HK-2 (cell line): Measurements from ENCODE around the gene RPUSD1.
"Not testable (repeated sequence)": the region's sequence is repeated elsewhere in the genome, so short reads cannot be mapped to it uniquely, and the experiment has no call there.

Experiments used
- DNase-seq: peaks from one replicate; pipeline ENCODE4 v3.0.0-alpha.2; 2018; ENCODE audit not compliant: unreplicated experiment

The RPUSD1 gene, protein sequence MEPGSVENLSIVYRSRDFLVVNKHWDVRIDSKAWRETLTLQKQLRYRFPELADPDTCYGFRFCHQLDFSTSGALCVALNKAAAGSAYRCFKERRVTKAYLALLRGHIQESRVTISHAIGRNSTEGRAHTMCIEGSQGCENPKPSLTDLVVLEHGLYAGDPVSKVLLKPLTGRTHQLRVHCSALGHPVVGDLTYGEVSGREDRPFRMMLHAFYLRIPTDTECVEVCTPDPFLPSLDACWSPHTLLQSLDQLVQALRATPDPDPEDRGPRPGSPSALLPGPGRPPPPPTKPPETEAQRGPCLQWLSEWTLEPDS

DNA sequence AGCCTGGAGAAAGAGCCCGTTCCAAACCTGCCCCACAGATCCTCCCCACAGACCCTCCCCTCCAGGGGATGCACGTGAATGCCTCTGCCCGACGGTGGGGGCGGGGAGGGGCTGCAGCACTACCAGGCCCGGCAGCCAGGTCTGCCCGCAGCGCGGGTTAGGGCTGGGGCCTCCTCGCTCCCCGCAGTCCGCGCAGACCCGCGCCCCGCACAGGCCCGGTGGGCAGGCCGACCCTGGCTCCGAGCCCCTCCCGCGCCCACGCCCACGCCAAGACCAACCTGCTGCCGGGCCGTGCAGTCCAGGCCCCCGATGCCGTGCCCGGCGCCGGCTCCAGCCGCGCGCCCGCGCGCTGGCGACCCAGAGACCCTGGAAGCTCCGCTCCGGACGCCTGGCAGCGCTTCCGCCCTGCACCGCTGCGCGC lies at the start of gene RPUSD1:
Gene RPUSD1 (minus strand): TSS at position 404 of the 421 bp plus-strand sequence. CDS start 644 bp downstream, outside the sequence.
- no peak for DNase-seq

GRCh38 chr16:836822-837221 lies 48.6 kb upstream of the RPUSD1 start:
- DNase-seq, result not testable (repeated sequence)

- no peak for DNase-seq
Measured at GRCh38 chr16:836221-836620, 48.0 kb upstream of the RPUSD1 start.

DNA sequence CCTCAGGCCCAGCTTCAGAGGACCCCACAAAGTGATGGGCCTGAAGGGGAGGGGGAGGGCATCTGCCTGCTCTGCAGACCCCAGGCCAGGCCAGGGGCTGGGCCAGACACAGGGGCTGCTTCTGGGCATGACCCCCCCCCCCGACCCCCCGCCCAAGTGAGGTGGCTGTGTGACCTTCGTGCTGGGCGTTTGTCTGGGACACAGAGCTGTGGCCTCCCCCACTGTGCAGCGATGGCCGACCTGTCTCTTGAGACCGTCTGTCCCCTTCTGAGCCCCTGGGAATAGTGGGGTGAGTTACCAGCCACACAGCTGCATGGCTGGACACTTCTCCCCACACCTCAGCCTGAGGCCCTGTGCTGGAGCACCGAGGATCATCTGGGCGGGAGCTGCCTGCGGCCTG lies 47.2 kb upstream of the RPUSD1 start:
- no peak for DNase-seq

DNA sequence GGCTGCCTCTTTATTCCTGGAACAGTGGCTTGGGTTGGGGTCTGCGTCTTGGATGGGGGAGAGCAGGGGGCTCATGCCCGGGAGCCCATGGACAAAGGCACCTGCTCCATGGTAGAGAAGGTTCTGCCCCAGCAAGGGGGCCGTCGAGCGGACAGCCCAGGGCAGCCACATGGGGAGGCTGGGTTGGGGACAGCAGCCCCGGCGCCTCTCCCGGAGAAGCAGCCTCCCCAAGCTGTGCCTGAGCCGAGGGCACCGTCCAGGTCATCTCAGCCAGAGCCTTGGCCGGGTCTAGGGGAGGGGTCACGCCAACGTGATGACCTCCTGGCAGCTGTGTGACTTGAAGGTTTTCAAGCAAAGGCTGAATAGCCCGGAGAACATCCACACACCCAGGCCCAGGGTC lies 45.2 kb upstream of the RPUSD1 start:
- DNase-seq, result no peak

GRCh38 chr16:832652-833336 lies 44.6 kb upstream of the RPUSD1 start:
- no peak for DNase-seq

- DNase-seq, result no peak
Measured at GRCh38 chr16:831571-832413, 43.6 kb upstream of the RPUSD1 start.

DNA sequence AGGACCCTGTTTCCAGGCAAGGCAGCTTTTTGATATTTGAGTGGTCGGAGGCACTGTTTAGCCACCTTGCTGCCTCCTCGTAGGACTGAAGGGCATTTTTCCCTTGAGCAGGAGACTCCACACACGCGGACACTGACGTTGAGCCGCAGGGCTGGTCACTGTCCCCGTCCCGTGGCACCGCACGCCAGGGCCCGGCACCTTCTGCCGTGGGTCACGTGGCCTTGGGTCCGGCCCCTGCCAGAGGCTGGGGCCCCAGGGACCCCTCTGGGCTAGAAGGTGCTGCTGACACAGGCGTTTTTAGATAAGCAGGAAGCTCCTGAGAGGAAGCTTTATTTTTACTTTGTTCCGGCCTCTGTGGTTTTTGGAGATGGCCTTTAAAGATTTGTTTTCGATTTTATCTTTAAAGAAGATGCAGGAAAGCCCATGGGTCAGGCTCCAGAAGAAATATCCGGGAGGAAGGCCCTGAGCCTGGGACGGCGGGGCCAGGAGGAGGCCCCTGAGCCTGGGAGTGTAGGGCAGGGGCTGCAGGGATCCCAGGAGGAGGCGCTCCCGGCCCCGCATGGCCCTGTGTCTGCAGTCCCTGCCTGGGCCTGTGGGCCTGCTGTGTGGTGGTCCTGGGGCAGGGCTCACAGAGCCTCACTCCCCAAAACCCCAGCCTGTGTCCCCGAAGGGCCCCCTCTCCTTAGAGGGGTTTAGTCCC lies 42.8 kb upstream of the RPUSD1 start:
- no peak for DNase-seq

DNA sequence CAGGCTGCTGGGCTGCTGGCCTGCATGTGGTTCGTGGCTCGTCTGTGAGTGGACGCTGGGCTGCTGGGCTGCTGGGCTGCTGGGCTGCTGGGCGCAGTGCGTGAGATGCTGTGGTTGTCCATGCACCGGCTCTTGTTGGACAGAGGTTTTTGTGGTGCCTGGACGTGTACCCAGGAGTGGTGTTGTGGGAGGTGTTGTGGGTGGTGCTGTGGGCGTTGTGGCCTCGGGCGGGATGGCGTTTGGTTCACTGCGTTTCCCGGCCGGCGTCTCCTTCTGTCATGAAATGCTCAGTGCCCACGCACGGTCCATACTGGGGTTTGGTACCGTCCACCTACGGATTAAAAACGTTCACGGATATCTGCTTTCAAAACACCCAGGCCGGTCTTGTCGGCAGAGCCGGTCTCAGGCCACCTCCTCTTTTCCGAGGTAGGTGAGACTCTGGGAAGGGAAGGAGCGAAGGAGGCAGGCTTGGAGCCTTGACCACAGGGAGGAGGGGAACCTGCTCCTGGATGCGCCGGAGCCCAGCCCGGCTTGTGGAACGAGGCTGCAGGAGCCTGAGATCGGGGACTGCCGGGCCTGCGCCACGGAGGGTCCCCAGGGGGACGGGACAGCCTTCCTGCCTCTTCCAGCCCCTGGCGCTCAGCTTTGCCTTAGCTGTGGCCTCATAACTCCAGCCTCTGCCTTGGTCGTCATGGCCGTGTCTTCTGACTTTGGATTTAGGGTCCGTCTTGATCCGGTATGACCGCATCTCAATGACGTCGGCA lies 42.1 kb upstream of the RPUSD1 start:
- DNase-seq, result no peak

DNA sequence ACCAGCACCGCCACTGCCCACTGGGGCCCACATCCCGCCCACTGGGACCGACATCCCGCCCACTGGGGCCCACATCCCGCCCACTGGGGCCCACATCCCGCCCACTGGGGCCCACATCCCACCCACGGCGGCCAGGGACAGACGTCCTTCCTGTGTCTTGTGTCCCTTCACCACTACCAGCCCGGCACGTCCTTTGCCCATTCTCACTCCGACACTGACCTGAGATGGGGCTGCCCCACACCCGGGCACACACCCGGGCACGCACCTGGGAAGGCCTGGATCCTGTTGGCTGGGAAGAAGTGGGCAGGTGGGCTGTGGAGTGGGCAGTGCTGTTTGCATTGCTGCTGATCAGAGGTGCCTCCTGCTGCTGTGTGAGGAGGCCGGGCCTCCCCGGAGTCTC lies 40.7 kb upstream of the RPUSD1 start:
- no peak for DNase-seq

GRCh38 chr16:827513-827912 lies 39.3 kb upstream of the RPUSD1 start:
- no peak for DNase-seq

GRCh38 chr16:825341-826061 lies 37.3 kb upstream of the RPUSD1 start:
- DNase-seq, result no peak

GRCh38 chr16:824601-825000 lies 36.4 kb upstream of the RPUSD1 start:
- DNase-seq, result no peak

- no peak for DNase-seq
Measured at GRCh38 chr16:824194-824593, 36.0 kb upstream of the RPUSD1 start.

GRCh38 chr16:822909-823297 lies 34.7 kb upstream of the RPUSD1 start:
- no peak for DNase-seq

DNA sequence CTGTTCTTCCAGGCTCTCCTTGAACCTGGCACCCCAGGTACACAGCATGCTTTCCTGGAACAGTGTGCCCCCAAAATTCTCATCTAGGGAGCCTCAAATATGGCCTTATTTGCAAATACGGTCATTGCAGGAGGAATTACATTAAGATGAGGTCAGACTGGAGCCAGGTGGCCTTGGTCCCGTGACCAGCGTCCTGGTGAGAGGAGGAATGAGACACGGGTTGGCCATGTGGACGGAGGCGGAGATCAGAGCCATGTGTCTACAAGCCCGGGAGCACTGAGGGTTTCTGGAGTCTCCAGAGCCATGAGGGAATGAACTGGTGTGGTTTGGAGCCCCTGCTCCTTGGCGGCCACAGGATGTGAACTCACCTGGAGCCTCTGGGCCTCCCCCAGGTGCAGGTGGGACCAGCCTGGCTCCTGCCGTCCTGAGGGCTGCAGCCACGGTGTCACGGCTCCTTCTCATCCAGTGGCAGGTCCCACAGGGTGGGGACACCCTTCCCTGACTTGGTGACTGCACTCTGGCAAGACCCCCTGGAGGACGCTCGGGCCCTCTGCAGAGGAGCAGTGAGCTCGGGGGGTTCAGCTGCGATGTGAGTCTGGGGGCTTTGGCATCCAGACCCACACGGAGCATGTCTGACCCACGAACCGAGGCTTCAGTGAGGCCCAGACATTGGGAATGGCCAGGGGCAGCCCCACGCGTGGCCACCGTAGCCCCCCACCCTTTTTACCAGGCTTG lies 34.2 kb upstream of the RPUSD1 start:
- peak; percentile 12 for DNase-seq

- no peak for DNase-seq
Measured at GRCh38 chr16:821751-822150, 33.6 kb upstream of the RPUSD1 start.

GRCh38 chr16:820748-821147 lies 32.6 kb upstream of the RPUSD1 start:
- no peak for DNase-seq

- not testable (repeated sequence) for DNase-seq
Measured at GRCh38 chr16:820044-820408, 31.8 kb upstream of the RPUSD1 start.
